ENCODE results near the gene NR2F2.

The NR2F2 gene

DNA sequence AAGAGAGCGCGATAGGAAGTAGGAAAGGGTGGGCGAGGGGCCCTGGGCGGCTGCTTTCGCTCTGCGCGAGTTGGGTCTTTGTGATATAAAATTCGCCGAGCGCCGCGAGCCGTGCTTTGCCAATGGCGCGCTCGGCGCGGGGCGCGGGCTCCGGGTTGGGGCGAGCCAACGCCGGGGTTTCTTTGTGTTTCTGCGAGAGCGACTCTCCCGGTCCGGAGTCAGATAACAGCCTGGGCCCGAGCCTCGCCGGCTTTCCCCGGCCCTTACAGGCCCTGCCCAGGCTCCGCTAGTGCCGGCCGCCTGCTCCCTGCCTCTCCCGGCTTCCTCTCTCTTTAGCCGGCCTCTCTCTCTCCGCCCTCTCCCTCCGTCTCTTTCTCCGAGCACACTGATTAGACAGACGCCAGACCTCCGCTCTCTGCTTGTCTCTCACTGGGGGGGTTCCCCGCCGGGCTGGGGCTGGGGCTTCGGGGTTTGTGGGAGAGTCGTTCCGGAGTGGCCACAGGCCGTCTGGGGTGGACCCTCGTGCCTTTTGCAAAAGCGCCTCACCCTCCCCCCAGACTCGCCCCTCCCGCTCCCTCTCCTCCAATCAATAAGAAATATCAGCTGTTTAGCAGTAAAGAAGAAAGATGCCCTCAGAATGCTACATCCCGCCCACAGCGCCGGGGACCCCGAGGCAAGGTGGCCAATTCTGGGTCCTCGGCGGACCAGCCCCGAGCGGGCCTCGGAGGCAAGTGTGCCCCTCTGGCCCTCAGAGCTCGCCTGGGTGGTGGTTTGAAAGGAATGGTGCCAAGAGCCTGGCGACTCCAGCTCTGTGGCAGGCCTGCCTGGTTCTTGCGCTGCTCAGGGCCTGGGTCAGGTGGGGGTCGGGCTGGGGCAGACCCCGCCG lies 2.9 kb downstream of the NR2F2 start:
- no peak for DNase-seq

DNA sequence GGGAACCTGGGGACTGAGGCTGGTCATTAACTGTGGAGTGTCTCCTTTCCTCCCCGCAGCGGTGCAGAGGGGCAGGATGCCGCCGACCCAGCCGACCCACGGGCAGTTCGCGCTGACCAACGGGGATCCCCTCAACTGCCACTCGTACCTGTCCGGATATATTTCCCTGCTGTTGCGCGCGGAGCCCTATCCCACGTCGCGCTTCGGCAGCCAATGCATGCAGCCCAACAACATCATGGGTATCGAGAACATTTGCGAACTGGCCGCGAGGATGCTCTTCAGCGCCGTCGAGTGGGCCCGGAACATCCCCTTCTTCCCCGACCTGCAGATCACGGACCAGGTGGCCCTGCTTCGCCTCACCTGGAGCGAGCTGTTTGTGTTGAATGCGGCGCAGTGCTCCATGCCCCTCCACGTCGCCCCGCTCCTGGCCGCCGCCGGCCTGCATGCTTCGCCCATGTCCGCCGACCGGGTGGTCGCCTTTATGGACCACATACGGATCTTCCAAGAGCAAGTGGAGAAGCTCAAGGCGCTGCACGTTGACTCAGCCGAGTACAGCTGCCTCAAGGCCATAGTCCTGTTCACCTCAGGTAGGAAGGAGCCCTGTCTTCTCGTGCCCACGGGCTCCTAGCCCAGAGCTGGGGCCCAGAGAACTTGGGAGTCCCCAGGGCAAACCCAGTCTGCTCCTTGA lies 3.7 kb downstream of the NR2F2 start:
- no peak for DNase-seq

DNA sequence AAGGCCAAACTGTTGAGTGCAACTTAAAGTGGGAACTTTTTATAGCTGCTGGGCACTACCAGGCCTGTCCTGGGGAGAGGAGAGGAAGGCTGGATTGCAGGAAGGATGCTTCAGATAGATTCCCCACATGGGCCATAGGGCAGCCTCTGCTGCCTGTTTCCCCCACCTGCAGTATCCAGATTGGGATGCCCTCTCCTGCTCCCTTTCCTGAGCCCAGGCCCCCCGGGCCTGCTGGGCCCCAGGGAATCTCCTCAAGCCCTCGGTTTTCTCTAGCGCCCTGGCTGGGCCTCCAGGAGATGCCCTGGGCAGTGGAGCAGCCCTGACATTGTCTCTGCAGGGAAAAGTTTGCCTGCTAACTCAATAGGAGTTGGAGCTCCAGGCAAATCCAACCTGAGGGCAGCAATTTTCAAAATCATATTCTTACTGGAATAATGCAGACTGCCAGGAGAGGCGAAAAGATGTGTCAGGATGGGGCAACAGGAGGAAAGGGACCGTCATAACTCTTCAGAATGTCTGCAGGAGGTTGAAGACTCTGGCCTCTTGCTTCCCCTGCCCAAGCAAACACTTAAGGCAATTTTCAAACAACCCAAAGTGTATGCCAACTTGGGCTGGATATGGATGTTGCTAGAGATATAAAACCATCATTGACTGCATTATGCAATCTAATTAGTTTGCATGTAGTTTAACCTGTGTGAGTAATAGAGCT lies 4.4 kb downstream of the NR2F2 start:
- no peak for DNase-seq

GRCh38 chr15:96335411-96336024 lies 5.0 kb downstream of the NR2F2 start:
- DNase-seq: no peak

DNA sequence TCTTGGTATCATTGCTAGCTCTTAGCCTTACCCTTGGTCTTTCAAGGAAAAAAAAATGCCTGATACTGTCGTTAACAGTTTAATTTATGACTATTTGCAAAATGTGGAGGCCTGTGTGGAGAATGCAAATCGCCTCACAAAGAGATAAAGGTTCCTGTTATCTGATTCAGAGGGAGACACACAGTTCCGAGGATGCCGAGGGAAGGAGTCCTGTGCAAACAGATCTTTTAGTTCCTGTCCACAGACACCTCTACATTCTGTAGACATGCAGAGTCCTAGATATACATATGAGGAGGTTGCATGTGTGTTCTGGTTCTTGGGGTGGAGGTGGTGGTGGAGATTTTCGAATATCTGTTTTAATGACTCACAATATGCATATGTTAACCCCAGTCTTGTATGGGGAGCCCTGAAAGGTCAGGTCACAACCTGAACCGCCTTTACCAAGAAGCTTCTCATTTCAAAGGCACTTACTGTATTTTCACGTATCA lies 5.7 kb downstream of the NR2F2 start:
- DNase-seq: no peak

DNA sequence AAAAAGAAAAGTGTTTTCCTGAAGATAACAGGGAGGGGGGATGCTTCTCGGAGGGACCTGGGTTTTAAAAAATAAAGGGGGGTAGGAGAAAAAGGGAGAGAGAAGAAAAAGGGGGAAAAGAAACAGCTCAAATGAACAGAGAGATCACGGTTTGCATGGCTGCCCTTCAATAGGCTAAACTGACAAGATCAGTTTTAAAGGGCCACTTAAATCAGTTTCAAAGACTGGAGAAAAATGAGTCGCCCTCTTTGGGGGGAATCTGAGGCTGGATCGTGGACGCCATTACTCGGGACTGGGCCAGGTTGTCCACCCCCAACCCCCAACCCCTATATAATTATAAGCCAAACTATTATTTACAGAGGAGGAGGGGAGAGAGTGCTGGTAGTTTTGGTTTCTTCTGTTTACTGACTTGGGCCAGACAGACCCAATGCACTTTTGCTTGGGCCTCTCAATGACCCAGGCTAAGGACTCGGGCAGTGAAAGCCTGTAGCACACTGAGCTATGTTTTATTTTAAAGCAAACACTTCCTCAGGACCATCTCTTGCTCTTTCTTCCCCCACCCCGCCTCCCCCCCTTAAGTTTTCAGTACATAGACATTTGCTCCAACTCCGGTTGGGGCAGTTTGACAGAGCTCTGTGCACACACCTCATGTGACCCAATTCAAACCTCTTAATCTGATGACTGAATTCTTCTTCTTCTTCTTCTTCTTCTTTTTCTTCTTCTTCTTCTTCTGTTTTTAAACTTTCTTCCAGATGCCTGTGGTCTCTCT lies 6.3 kb downstream of the NR2F2 start:
- DNase-seq: no peak

DNA sequence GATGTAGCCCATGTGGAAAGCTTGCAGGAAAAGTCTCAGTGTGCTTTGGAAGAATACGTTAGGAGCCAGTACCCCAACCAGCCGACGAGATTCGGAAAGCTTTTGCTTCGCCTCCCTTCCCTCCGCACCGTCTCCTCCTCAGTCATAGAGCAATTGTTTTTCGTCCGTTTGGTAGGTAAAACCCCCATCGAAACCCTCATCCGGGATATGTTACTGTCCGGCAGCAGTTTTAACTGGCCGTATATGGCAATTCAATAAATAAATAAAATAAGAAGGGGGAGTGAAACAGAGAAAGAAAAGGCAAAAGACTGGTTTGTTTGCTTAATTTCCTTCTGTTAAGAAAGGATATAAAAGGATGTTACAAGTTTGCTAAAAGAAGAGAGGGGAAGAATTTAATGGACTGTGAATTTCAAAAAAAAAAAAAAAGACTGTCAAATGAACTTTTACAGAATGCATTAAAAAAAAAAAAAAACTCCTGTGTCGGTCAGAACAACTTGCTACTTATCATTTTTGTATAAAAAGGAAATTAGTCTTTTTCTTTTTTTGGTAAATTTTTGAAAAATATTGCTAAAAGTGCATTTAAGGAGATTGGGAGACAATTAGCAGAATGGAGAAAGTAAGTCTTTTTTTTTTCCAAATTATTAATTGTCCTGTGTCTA lies 7.0 kb downstream of the NR2F2 start:
- DNase-seq: no peak

GRCh38 chr15:96338074-96338765 lies 7.7 kb downstream of the NR2F2 start:
- DNase-seq: no peak

GRCh38 chr15:96338766-96339618 lies 8.5 kb downstream of the NR2F2 start:
- no peak for DNase-seq

- DNase-seq: no peak
Observed at GRCh38 chr15:96339619-96340347, 9.3 kb downstream of the NR2F2 start.

GRCh38 chr15:96340348-96340597 lies 9.8 kb downstream of the NR2F2 start:
- no peak for DNase-seq

- DNase-seq: no peak
Observed at GRCh38 chr15:96340598-96341512, 10.4 kb downstream of the NR2F2 start.

GRCh38 chr15:96341513-96342405 lies 11.3 kb downstream of the NR2F2 start:
- no peak for DNase-seq

DNA sequence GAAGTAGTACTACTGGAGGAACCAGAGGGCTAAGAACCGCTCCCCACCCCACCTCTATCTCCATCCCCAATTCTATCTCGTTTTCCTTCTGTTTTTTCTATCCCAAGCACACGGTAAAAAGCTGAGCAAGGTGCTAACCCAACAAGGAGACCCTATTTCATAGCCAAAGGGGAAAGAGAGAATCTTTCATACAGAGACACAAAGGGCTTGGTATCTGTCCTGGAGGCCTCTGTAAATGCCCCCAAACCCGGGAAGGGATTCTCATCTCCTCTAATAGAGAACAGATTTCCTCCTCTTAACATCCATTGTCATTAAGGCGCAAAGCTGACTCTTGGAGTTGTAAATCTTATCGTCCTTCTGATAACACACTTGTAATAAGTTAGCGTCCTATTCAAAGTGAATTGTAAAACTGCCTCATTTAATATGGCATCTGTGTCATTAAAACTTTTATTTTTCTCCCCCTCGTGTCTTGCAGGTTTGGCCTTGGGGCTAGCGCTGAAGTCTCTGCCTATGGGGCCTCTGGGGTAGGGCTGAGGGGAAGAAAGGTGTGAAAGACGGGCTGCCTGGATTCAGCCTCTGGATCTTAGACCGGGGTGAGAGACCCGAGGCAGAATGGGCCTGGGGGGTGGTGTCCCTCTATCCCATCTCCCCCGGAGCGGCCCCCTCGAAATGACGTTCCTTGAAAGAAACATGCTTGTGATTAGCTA lies 12.1 kb downstream of the NR2F2 start:
- no peak for DNase-seq

- no peak for DNase-seq
Observed at GRCh38 chr15:96343113-96344059, 12.9 kb downstream of the NR2F2 start.
